H1 (cell line): ENCODE data around the gene TMBIM6. TPM values are rescaled to one million over a fixed set of nuclear protein-coding genes. Genes with fewer than 3 reads are reported as not detected.

ENCODE experiments used
- E2F6 ChIP-seq: IDR thresholded peaks from 2 replicates; pipeline ENCODE4 v1.6.1; 2012; ENCODE audit warnings: inconsistent platforms
- RBBP5 ChIP-seq: IDR thresholded peaks from 2 replicates; pipeline ENCODE4 v1.7.1; 2012; ENCODE audit warnings: low read depth, mild to moderate bottlenecking, inconsistent platforms, low read length, moderate library complexity, borderline replicate concordance
- RNF2 ChIP-seq: fragments of 200-900, 300-1000 bp; sonication (generic); IDR thresholded peaks from 2 replicates; pipeline ENCODE4 v1.7.1; 2016; ENCODE audit warnings: borderline replicate concordance, low read depth, mild to moderate bottlenecking, antibody characterized with exemption, low read length; ENCODE audit not compliant: poor library complexity, severe bottlenecking; ENCODE audit errors: missing control alignments
- polyA plus RNA-seq, 7 experiments: library from polyadenylated mRNA; depleted of rRNA in 3 of 7; stranded (reverse) in 5 of 7; unstranded in 2 of 7; fragments of >200 nt in 5 of 7; fragments of 200-250 nt in 2 of 7; gene quantifications; 1 replicate in 5 of 7; 2 replicates in 1 of 7; 4 replicates in 1 of 7; pipeline versions ENCODE4 v1.2.1 to v1.2.3, GENCODE V29; 2011 to 2013; ENCODE audit warnings: missing spikeins in 2 of 7, mixed read lengths in 2 of 7
- total RNA-seq: library from RNA; stranded (reverse); fragmentation: NEBNext Ultra II Directional; extraction: Animal tissue kit (Norgen Biotek cat#: 25700); gene quantifications from 2 replicates; pipeline ENCODE4 v1.2.1, GENCODE V29; 2021
- TF ChIP-seq, protein P1 (sequence below): fragments of 300-600 bp; sonication (generic); IDR thresholded peaks from 2 replicates; pipeline ENCODE4 v1.7.1; 2012; ENCODE audit warnings: low read length, moderate library complexity, mild to moderate bottlenecking, inconsistent platforms; ENCODE audit not compliant: insufficient replicate concordance

The TMBIM6 gene
- total and polyA plus RNA-seq, 2 of the 8 experiments (the other 6 are each of a cell fraction or from before 2014, with no cell fraction given) = 423 to 556 TPM

- TF ChIP-seq, protein P1, sequence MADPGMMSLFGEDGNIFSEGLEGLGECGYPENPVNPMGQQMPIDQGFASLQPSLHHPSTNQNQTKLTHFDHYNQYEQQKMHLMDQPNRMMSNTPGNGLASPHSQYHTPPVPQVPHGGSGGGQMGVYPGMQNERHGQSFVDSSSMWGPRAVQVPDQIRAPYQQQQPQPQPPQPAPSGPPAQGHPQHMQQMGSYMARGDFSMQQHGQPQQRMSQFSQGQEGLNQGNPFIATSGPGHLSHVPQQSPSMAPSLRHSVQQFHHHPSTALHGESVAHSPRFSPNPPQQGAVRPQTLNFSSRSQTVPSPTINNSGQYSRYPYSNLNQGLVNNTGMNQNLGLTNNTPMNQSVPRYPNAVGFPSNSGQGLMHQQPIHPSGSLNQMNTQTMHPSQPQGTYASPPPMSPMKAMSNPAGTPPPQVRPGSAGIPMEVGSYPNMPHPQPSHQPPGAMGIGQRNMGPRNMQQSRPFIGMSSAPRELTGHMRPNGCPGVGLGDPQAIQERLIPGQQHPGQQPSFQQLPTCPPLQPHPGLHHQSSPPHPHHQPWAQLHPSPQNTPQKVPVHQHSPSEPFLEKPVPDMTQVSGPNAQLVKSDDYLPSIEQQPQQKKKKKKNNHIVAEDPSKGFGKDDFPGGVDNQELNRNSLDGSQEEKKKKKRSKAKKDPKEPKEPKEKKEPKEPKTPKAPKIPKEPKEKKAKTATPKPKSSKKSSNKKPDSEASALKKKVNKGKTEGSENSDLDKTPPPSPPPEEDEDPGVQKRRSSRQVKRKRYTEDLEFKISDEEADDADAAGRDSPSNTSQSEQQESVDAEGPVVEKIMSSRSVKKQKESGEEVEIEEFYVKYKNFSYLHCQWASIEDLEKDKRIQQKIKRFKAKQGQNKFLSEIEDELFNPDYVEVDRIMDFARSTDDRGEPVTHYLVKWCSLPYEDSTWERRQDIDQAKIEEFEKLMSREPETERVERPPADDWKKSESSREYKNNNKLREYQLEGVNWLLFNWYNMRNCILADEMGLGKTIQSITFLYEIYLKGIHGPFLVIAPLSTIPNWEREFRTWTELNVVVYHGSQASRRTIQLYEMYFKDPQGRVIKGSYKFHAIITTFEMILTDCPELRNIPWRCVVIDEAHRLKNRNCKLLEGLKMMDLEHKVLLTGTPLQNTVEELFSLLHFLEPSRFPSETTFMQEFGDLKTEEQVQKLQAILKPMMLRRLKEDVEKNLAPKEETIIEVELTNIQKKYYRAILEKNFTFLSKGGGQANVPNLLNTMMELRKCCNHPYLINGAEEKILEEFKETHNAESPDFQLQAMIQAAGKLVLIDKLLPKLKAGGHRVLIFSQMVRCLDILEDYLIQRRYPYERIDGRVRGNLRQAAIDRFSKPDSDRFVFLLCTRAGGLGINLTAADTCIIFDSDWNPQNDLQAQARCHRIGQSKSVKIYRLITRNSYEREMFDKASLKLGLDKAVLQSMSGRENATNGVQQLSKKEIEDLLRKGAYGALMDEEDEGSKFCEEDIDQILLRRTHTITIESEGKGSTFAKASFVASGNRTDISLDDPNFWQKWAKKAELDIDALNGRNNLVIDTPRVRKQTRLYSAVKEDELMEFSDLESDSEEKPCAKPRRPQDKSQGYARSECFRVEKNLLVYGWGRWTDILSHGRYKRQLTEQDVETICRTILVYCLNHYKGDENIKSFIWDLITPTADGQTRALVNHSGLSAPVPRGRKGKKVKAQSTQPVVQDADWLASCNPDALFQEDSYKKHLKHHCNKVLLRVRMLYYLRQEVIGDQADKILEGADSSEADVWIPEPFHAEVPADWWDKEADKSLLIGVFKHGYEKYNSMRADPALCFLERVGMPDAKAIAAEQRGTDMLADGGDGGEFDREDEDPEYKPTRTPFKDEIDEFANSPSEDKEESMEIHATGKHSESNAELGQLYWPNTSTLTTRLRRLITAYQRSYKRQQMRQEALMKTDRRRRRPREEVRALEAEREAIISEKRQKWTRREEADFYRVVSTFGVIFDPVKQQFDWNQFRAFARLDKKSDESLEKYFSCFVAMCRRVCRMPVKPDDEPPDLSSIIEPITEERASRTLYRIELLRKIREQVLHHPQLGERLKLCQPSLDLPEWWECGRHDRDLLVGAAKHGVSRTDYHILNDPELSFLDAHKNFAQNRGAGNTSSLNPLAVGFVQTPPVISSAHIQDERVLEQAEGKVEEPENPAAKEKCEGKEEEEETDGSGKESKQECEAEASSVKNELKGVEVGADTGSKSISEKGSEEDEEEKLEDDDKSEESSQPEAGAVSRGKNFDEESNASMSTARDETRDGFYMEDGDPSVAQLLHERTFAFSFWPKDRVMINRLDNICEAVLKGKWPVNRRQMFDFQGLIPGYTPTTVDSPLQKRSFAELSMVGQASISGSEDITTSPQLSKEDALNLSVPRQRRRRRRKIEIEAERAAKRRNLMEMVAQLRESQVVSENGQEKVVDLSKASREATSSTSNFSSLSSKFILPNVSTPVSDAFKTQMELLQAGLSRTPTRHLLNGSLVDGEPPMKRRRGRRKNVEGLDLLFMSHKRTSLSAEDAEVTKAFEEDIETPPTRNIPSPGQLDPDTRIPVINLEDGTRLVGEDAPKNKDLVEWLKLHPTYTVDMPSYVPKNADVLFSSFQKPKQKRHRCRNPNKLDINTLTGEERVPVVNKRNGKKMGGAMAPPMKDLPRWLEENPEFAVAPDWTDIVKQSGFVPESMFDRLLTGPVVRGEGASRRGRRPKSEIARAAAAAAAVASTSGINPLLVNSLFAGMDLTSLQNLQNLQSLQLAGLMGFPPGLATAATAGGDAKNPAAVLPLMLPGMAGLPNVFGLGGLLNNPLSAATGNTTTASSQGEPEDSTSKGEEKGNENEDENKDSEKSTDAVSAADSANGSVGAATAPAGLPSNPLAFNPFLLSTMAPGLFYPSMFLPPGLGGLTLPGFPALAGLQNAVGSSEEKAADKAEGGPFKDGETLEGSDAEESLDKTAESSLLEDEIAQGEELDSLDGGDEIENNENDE = no peak
- TF ChIP-seq RBBP5 = no peak
- TF ChIP-seq E2F6 = no peak
- no peak for TF ChIP-seq RNF2
Measured at GRCh38 chr12:49697808-49698207, 43.5 kb upstream of the TMBIM6 start (continued).
